DOHH2 (cell line): Measurements from ENCODE around the gene C1D.

ENCODE experiments used
- H3F3A ChIP-seq: fragments of 200-600 bp; sonication (generic), shearing (Covaris generic); 2 replicates; pipeline ENCODE4 v1.6.0; 2016; ENCODE audit warnings: antibody characterized with exemption, mild to moderate bottlenecking; ENCODE audit not compliant: control insufficient read depth, insufficient read depth
- H3K27ac ChIP-seq: fragments of 200-600 bp; sonication (generic); 2 replicates; pipeline ENCODE4 v1.5.1; 2014; ENCODE audit warnings: low read depth, mild to moderate bottlenecking, low read length, moderate library complexity
- H3K27me3 ChIP-seq: fragments of 200-600 bp; sonication (generic); 2 replicates; pipeline ENCODE4 v1.6.1; 2014; ENCODE audit warnings: mild to moderate bottlenecking, low read length, mixed read lengths; ENCODE audit not compliant: control insufficient read depth
- H3K36me3 ChIP-seq: fragments of 200-600 bp; sonication (generic); 2 replicates; pipeline ENCODE4 v1.6.1; 2014; ENCODE audit warnings: mild to moderate bottlenecking, low read length, moderate library complexity, mixed read lengths; ENCODE audit not compliant: control insufficient read depth
- H3K4me1 ChIP-seq: fragments of 200-600 bp; sonication (generic); 2 replicates; pipeline ENCODE4 v1.6.1; 2014; ENCODE audit warnings: mild to moderate bottlenecking, low read length, mixed read lengths; ENCODE audit not compliant: control insufficient read depth
- H3K4me2 ChIP-seq: fragments of 200-600 bp; sonication (generic); 2 replicates; pipeline ENCODE4 v1.6.0; 2014; ENCODE audit warnings: mild to moderate bottlenecking, low read length, moderate library complexity
- H3K4me3 ChIP-seq: fragments of 200-600 bp; sonication (generic); 2 replicates; pipeline ENCODE4 v1.5.1; 2014; ENCODE audit warnings: mild to moderate bottlenecking, low read length, mixed read lengths
- H3K79me2 ChIP-seq: fragments of 200-600 bp; sonication (generic); 2 replicates; pipeline ENCODE4 v1.6.1; 2014; ENCODE audit warnings: mild to moderate bottlenecking, low read length, mixed read lengths; ENCODE audit not compliant: control insufficient read depth
- H3K9me2 ChIP-seq: fragments of 200-600 bp; sonication (generic); replicated peaks from 2 replicates; pipeline ENCODE4 v1.6.1; 2014; ENCODE audit warnings: mild to moderate bottlenecking, low read length, mixed read lengths; ENCODE audit not compliant: control insufficient read depth
- H3K9me3 ChIP-seq: fragments of 200-600 bp; sonication (generic); 2 replicates; pipeline ENCODE4 v1.6.1; 2014; ENCODE audit warnings: antibody characterized with exemption, low read length, mixed read lengths; ENCODE audit not compliant: control insufficient read depth, insufficient read depth
- H4K20me1 ChIP-seq: fragments of 200-600 bp; sonication (generic); 2 replicates; pipeline ENCODE4 v1.6.0; 2014; ENCODE audit warnings: low read depth, mild to moderate bottlenecking, antibody characterized with exemption, low read length, moderate library complexity; ENCODE audit not compliant: control insufficient read depth, insufficient read depth
- CTCF ChIP-seq: fragments of 200-600 bp; sonication (generic); IDR thresholded peaks from one replicate; pipeline ENCODE4 v1.5.1; 2014; ENCODE audit warnings: antibody characterized with exemption, mild to moderate bottlenecking, low read depth, low read length; ENCODE audit not compliant: poor library complexity, severe bottlenecking
- EZH2phosphoT487 ChIP-seq: fragments of 200-600 bp; sonication (generic); IDR thresholded peaks from 2 replicates; pipeline ENCODE4 v1.6.1; 2017; ENCODE audit warnings: borderline replicate concordance, mild to moderate bottlenecking, antibody characterized with exemption, low read length, moderate library complexity, mixed read lengths

C1D gene

GRCh38 chr2:68024450-68024849 is 38.4 kb downstream of the C1D start:
- TF ChIP-seq EZH2phosphoT487: no peak
- TF ChIP-seq CTCF: no peak
- Histone ChIP-seq H3K27ac (no peak overlapping the region), H3K4me3 (no peak overlapping the region), H3K9me3 (no peaks in the 10 kb centered on the region), H4K20me1 (no peaks in the 10 kb centered on the region), H3K27me3 (0 out of 2 replicates have a peak, but pooled peaks cover 3% of the 10 kb centered on the region), H3F3A (no peaks in the 10 kb centered on the region), H3K79me2 (no peaks in the 10 kb centered on the region), H3K4me2 (no peak overlapping the region), H3K36me3 (no peaks in the 10 kb centered on the region), H3K4me1 (no peaks in the 10 kb centered on the region), H3K9me2 (no peaks in the 10 kb centered on the region)

GRCh38 chr2:68023904-68024303 is 38.9 kb downstream of the C1D start:
- Histone ChIP-seq H3F3A (no peaks in the 10 kb centered on the region), H3K27ac (no peak overlapping the region), H3K27me3 (0 out of 2 replicates have a peak, but pooled peaks cover 3% of the 10 kb centered on the region), H3K4me3 (no peak overlapping the region), H3K79me2 (no peaks in the 10 kb centered on the region), H3K9me2 (no peaks in the 10 kb centered on the region), H3K9me3 (no peaks in the 10 kb centered on the region), H3K4me2 (no peak overlapping the region), H3K36me3 (no peaks in the 10 kb centered on the region), H3K4me1 (no peaks in the 10 kb centered on the region), H4K20me1 (no peaks in the 10 kb centered on the region)
- TF ChIP-seq CTCF: no peak
- TF ChIP-seq EZH2phosphoT487: no peak

GRCh38 chr2:68018727-68019126 is 44.1 kb downstream of the C1D start:
- Histone ChIP-seq H3K9me2 (no peaks in the 10 kb centered on the region), H3K4me1 (no peaks in the 10 kb centered on the region), H3K27me3 (no peaks in the 10 kb centered on the region), H3K36me3 (no peaks in the 10 kb centered on the region), H3F3A (no peaks in the 10 kb centered on the region), H3K79me2 (no peaks in the 10 kb centered on the region), H3K4me3 (no peak overlapping the region), H3K9me3 (no peaks in the 10 kb centered on the region), H3K27ac (no peak overlapping the region), H4K20me1 (no peaks in the 10 kb centered on the region), H3K4me2 (no peak overlapping the region)
- TF ChIP-seq EZH2phosphoT487 (no peak), CTCF (no peak)

DNA sequence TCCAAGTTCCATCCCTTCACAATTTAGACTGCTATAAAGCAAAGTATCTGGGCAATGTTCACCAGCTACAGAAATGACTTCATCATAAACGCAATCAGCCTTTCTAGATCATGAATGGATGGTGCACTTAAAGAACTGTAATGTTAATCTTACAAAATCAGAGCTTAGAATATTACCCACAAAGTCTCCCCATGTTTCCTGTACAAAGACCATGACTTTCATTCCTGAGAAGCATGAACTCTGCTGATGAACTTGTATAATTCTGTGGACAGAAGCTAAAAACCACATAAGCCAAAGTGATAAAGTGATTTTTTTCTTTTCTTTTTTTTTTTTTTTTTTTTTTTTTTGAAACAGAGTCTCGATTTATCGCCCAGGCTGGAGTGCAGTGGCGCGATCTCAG is 53.3 kb downstream of the C1D start:
- Histone ChIP-seq H3K36me3 (no peaks in the 10 kb centered on the region), H3K9me2 (no peaks in the 10 kb centered on the region), H3K79me2 (no peaks in the 10 kb centered on the region)

More for the DNA sequence above, 53.3 kb downstream of the C1D start:
- Histone ChIP-seq H3K4me2 (no peak overlapping the region), H3K27ac (no peak overlapping the region), H3K27me3 (no peaks in the 10 kb centered on the region), H3K4me1 (no peaks in the 10 kb centered on the region), H3F3A (no peaks in the 10 kb centered on the region), H3K4me3 (no peak overlapping the region), H3K9me3 (no peaks in the 10 kb centered on the region), H4K20me1 (no peaks in the 10 kb centered on the region)
- no peak for TF ChIP-seq CTCF
- TF ChIP-seq EZH2phosphoT487: no peak
